Epithelial cell of proximal tubule (primary cell): ENCODE data around the gene VN1R5. TPM values are rescaled to one million over a fixed set of nuclear protein-coding genes. Genes with fewer than 3 reads are reported as not detected.

Experiments used
- DNase-seq: peaks from one replicate; pipeline ENCODE4 v3.0.0-alpha.2; 2011; ENCODE audit warnings: low read depth
- H3K4me3 ChIP-seq: 2 replicates; pipeline ENCODE4 v1.5.1; 2011; ENCODE audit warnings: low read depth, mild to moderate bottlenecking, low read length
- total RNA-seq: library from RNA; depleted of rRNA; stranded (reverse); fragments of >200 nt; gene quantifications from 2 replicates; pipeline ENCODE4 v1.2.3, GENCODE V29; 2015
- TF ChIP-seq, protein P1 (sequence below): conservative IDR thresholded peaks from 2 replicates; pipeline ENCODE4 v1.5.1; 2012; ENCODE audit warnings: low read depth, mild to moderate bottlenecking, low read length

The VN1R5 gene
- total RNA-seq, 1 donor from 2014 or later = not detected

DNA sequence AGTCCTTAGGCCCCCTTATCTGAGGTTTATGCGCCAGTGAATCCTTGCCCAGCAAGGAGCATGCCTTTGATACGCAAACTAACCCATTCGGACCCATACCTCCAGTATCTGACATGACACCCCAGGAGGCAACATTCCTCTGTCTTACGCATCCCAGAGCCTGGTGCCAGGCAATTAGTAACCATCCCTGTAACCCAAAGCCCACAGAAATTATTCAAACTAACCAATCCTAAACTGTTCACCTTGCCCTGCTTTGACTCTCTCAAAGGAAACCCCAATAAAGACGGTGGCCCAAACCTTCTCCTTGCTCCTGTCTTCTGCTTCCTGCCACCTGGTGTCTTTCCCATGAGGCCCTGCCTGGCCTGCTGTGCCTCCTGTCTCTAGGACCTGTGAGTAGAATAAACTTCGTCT, 39.4 kb downstream of the VN1R5 start:
- TF ChIP-seq, protein P1, sequence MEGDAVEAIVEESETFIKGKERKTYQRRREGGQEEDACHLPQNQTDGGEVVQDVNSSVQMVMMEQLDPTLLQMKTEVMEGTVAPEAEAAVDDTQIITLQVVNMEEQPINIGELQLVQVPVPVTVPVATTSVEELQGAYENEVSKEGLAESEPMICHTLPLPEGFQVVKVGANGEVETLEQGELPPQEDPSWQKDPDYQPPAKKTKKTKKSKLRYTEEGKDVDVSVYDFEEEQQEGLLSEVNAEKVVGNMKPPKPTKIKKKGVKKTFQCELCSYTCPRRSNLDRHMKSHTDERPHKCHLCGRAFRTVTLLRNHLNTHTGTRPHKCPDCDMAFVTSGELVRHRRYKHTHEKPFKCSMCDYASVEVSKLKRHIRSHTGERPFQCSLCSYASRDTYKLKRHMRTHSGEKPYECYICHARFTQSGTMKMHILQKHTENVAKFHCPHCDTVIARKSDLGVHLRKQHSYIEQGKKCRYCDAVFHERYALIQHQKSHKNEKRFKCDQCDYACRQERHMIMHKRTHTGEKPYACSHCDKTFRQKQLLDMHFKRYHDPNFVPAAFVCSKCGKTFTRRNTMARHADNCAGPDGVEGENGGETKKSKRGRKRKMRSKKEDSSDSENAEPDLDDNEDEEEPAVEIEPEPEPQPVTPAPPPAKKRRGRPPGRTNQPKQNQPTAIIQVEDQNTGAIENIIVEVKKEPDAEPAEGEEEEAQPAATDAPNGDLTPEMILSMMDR = no peak
- DNase-seq = no peak
- no peak overlapping the region for H3K4me3 ChIP-seq

DNA sequence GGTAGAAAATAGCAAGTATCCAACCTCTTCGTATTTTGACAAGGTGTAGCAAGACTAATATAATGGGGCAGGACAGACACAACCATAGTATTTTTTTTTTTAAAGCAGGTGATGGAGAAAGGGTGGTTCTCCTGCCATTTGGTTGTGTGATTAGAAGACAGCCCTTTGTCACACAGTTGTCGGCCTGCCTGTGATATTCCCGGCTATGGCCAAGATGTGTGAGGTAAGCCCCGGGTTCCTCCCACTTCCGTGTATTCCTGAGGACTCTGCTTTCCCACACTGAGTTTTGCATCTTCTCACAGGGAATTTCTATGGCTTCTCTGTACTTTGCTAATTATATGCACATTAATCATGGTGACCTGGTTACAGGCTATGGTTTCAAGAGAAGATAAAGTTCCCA, 39.9 kb downstream of the VN1R5 start:
- no peak for DNase-seq
- TF ChIP-seq, protein P1 = no peak
- no peak overlapping the region for H3K4me3 ChIP-seq

DNA sequence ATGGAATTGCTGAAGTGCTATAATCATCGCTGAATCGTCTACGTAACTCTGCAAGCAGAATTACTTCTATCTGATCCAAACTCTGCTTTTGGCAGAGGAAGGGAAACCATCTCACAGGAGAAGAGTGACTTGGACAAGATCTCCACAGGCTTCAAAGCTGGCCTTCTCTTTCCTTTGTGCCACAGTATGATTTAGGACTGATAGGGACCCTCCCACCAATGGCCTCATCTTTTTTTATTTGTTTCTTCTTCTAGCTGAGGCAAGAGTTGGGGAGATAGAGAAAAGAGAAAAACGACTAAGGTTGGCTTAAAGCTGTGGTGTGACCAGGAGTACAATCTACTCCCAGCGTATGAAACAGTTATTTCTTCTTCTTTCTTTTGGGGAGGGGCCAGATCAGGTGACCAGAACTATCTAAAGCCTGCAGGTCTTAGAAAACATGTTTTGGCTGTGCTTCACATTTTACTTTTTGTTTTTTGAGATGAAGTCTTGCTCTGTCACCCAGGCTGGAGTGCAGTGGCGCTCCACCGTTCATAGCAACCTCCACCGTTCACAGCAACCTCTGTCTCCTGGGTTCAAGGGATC, 40.8 kb downstream of the VN1R5 start:
- TF ChIP-seq, protein P1 = no peak
- DNase-seq = no peak
- H3K4me3 ChIP-seq = no peak overlapping the region

DNA sequence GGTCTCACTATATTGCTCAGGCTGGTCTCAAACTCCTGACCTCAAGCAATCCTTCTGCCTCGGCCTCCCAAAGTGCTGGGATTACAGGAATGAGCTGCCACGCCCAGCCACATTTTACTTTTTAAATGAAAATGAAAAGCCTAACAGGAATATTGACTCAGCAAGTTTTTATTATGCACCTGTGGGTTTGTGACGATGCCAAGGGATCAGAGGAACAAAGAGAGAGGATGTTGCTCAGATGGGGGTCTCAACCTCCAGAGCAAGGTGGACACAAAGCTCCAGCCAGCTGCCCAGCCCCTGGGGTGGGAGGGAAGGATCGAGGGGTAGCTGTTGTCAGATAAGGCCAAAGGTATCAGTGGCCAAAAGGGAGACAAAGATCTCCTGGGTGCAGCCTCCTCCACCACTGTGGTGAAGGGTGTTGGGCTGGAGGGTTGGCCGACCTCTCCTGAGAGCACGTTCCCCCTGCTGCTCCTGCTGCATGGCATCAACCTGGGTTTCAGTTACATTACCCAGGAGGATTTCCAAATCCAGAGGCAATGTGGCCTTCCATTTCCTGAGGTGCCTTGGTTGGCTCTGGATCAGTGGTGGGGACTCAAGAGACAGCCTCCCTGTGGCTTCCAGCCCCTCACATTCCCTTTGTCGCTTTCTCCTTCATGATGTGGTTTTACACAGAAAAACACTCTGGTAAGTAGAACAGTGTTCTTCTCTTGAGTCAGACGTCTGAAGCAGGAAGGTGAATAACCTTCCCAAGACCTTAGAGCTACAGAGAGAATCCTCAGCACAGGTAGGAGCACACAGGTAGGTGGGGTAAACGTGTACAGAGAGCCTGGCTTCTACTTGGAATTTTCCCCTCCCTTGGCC, 41.6 kb downstream of the VN1R5 start:
- TF ChIP-seq, protein P1 = no peak
- no peak overlapping the region for H3K4me3 ChIP-seq
- DNase-seq = no peak

DNA sequence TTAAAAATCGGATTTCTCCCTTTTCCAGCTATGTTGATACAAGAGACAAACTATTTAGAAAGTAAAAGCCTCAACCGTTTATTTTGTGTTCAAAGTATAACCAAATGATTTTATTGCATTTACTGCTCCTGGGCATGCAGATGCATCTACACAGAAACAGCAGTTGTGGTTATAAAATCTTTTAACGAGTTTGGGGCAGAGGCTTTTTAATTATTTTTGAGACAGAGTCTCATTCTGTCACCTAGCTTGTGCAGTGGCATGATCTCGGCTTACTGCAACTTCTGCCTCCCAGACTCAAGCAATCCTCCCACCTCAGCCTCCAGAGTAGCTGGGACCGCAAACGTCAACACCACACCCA, 42.2 kb downstream of the VN1R5 start:
- no peak for DNase-seq
- H3K4me3 ChIP-seq = no peak overlapping the region
- TF ChIP-seq, protein P1 = no peak

DNA sequence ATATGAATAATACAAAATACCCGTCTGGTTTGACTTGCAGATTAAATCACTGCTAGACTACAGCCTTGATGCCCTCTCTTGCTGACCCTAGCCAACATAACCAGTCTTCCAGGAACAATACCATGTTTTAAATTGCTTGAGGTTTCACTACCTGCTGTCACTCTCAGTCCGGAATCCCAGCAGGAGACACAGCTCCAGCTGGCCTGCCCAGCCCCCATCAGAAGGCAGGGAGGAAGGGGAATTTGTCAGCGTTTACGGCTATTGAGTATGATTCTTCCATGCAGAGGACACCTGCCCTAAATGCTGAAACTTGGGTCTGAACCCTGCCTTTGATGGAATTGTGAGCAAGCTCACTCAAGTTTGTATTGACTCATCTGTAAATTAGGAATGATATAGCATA, 42.8 kb downstream of the VN1R5 start:
- TF ChIP-seq, protein P1 = no peak
- DNase-seq = no peak
- H3K4me3 ChIP-seq = no peak overlapping the region
